K562 (cell line): ENCODE results near the gene MINDY3.

Experiments used
- CHD2 ChIP-seq: IDR thresholded peaks from 2 replicates; pipeline ENCODE4 v1.6.1; 2011; ENCODE audit warnings: low read depth, low read length
- CREM ChIP-seq: IDR thresholded peaks from 2 replicates; pipeline ENCODE4 v1.6.1; 2014; ENCODE audit warnings: antibody characterized with exemption, low read depth
- ILK ChIP-seq: fragments of 450-650 bp; IDR thresholded peaks from 2 replicates; pipeline ENCODE4 v1.6.1; 2016; ENCODE audit warnings: missing genetic modification characterization, low read depth, mild to moderate bottlenecking, missing compliant biosample characterization, moderate library complexity, borderline replicate concordance
- MXI1 ChIP-seq: IDR thresholded peaks from 2 replicates; pipeline ENCODE4 v1.6.1; 2011; ENCODE audit warnings: low read depth, mild to moderate bottlenecking, improper control_type of control experiment, low read length
- YBX1 ChIP-seq: fragments of 450-650 bp; IDR thresholded peaks from 2 replicates; pipeline ENCODE4 v1.7.1; 2016; ENCODE audit warnings: mild to moderate bottlenecking
- TF ChIP-seq, protein P1 (sequence below): sonication (generic); formaldehyde crosslinking; IDR thresholded peaks from 2 replicates; pipeline ENCODE4 v1.8.0; 2022; ENCODE audit warnings: mild to moderate bottlenecking, missing genetic modification reagents
- TF ChIP-seq, protein P2 (sequence below), 3 experiments: IDR thresholded peaks in 2 of 3; conservative IDR thresholded peaks in 1 of 3; 2 replicates each; pipeline ENCODE4 v1.5.1; 2011 to 2012; ENCODE audit warnings: low read length in 3 of 3, mild to moderate bottlenecking in 3 of 3, control low read depth in 2 of 3, improper control_type of control experiment in 1 of 3, inconsistent platforms in 1 of 3, low read depth in 1 of 3, mixed read lengths in 1 of 3, moderate library complexity in 1 of 3; ENCODE audit not compliant: insufficient read depth in 2 of 3
- TF ChIP-seq, protein P3 (sequence below): sonication (generic); formaldehyde crosslinking; IDR thresholded peaks from 2 replicates; pipeline ENCODE4 v1.5.0; 2020; ENCODE audit warnings: missing genetic modification reagents
- TF ChIP-seq, protein P4 (sequence below), 2 experiments: fragments of 450-650 bp; IDR thresholded peaks; 2 replicates each; pipeline ENCODE4 v1.6.1; 2016

DNA sequence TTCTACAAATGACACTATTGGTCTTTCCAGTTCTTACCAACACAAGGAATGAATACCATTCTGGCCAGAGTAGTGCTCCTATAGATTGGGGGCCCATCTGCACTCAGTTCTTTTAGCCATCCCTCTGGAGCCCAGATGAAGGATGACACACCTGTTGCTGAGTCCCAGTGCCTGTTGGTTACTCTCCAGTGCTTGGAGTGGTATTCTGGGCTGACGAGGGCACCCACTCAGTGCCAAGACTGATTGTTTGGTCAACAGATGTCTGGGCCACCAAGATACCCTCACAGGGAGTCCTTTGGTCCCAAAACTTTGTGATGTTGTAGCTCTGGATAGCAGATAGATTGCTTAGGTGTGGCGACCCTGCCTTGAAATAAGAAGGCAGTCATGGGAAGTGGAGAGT is 116.9 kb downstream of the MINDY3 start:
- TF ChIP-seq, protein P1, sequence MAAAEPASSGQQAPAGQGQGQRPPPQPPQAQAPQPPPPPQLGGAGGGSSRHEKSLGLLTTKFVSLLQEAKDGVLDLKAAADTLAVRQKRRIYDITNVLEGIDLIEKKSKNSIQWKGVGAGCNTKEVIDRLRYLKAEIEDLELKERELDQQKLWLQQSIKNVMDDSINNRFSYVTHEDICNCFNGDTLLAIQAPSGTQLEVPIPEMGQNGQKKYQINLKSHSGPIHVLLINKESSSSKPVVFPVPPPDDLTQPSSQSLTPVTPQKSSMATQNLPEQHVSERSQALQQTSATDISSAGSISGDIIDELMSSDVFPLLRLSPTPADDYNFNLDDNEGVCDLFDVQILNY (CRISPR knock-in tag): no peak
- TF ChIP-seq, protein P2, sequence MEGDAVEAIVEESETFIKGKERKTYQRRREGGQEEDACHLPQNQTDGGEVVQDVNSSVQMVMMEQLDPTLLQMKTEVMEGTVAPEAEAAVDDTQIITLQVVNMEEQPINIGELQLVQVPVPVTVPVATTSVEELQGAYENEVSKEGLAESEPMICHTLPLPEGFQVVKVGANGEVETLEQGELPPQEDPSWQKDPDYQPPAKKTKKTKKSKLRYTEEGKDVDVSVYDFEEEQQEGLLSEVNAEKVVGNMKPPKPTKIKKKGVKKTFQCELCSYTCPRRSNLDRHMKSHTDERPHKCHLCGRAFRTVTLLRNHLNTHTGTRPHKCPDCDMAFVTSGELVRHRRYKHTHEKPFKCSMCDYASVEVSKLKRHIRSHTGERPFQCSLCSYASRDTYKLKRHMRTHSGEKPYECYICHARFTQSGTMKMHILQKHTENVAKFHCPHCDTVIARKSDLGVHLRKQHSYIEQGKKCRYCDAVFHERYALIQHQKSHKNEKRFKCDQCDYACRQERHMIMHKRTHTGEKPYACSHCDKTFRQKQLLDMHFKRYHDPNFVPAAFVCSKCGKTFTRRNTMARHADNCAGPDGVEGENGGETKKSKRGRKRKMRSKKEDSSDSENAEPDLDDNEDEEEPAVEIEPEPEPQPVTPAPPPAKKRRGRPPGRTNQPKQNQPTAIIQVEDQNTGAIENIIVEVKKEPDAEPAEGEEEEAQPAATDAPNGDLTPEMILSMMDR (IDR thresholded peaks at IDR 0.05 in 2 of 3, conservative IDR thresholded peaks at IDR 0.05 in 1 of 3; ENCODE audit: insufficient read depth in 2 of 3, low read depth in 1 of 3, low read length in 3 of 3): no peak
- TF ChIP-seq, protein P3, sequence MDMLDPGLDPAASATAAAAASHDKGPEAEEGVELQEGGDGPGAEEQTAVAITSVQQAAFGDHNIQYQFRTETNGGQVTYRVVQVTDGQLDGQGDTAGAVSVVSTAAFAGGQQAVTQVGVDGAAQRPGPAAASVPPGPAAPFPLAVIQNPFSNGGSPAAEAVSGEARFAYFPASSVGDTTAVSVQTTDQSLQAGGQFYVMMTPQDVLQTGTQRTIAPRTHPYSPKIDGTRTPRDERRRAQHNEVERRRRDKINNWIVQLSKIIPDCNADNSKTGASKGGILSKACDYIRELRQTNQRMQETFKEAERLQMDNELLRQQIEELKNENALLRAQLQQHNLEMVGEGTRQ (CRISPR knock-in tag): no peak
- TF ChIP-seq ILK (tag): no peak
- no peak for TF ChIP-seq CREM
- no peak for TF ChIP-seq MXI1
- TF ChIP-seq, protein P4, sequence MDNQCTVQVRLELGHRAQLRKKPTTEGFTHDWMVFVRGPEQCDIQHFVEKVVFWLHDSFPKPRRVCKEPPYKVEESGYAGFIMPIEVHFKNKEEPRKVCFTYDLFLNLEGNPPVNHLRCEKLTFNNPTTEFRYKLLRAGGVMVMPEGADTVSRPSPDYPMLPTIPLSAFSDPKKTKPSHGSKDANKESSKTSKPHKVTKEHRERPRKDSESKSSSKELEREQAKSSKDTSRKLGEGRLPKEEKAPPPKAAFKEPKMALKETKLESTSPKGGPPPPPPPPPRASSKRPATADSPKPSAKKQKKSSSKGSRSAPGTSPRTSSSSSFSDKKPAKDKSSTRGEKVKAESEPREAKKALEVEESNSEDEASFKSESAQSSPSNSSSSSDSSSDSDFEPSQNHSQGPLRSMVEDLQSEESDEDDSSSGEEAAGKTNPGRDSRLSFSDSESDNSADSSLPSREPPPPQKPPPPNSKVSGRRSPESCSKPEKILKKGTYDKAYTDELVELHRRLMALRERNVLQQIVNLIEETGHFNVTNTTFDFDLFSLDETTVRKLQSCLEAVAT (IDR thresholded peaks at IDR 0.05): no peak
- TF ChIP-seq CHD2: no peak
- no peak for TF ChIP-seq YBX1
